Activated T-helper 1 cell treated with Interleukin-2 at 50 U/mL for 16 hours (primary cell): ENCODE measurements around the gene TTYH3.

Experiments
- DNase-seq: peaks from one replicate; pipeline ENCODE4 v3.0.0-alpha.2; 2020; ENCODE audit warnings: low read depth

The TTYH3 gene

DNA sequence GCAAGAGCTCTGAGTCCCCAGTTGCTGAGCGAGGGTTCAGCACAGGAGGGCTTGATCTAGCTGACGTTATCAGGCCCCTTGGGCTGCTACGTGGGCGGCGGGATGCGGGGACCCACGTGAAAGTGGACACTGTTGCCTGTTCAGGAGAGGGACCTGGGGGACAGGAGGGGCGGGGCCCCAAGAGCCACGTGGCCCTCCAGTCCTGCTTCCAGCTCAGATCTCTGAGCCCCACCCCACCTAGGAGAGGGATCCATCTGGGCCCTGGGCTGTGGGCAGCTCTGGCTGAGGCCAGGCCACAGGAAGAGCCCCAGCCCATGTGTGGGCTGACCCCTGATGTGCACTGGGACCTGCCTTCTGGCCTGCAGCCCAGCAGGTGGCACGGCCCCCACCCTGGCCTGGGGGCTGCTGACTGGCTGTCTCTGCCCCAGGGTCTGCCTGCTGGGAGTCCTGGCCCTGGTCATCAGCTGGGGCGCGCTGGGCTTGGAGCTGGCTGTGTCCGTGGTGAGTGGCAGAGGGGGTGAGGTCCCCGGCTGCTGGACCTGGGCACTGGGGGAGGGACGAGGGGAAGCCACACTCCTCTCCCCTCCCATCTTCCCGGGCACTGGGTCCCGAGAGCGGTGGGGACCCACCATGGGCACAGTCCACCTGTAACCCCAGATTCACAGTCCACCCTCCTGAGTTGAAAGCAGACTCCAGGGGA is 17.5 kb downstream of the TTYH3 start:
- DNase-seq = no peak

DNA sequence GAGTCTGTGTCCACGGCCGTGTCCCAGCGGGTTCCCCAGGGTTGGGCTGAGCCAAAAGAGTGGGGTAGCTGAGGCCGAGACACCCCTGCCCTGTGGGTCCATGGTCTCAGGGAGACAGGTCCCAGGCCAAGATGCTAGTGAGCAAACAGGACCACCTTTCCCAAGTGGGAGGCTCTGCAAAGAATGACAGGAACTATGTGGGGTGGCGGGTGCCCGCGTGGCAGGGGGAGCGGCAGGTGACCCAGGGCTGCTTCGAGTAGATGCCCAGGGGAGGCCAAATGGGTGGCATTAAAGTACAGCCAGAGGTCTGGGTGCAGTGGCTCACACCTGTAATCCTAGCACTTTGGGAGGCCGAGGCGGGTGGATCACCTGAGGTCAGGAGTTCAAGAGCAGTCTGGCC is 18.2 kb downstream of the TTYH3 start:
- no peak for DNase-seq

DNA sequence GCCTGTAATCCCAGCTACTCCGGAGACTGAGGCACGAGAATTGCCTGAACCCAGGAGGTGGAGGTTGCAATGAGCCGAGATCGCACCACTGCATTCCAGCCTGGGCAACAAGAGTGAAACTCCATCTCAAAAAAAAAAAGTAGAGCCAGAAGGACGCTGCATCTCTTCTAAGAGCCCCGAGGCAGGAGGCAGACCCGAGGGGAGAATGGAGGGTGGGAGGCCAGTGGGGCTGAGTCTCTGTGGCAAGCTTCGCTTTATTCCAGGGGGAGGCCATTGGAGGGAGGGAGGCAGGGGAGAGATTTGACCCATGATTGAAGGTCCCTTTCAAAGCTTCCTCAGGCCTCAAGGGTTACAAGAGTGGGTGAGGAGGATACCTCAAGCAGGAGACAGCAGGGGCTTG is 18.7 kb downstream of the TTYH3 start:
- DNase-seq = no peak

- DNase-seq = no peak
These were observed 19.6 kb downstream of the TTYH3 start for GRCh38 chr7:2651336-2651735.

DNA sequence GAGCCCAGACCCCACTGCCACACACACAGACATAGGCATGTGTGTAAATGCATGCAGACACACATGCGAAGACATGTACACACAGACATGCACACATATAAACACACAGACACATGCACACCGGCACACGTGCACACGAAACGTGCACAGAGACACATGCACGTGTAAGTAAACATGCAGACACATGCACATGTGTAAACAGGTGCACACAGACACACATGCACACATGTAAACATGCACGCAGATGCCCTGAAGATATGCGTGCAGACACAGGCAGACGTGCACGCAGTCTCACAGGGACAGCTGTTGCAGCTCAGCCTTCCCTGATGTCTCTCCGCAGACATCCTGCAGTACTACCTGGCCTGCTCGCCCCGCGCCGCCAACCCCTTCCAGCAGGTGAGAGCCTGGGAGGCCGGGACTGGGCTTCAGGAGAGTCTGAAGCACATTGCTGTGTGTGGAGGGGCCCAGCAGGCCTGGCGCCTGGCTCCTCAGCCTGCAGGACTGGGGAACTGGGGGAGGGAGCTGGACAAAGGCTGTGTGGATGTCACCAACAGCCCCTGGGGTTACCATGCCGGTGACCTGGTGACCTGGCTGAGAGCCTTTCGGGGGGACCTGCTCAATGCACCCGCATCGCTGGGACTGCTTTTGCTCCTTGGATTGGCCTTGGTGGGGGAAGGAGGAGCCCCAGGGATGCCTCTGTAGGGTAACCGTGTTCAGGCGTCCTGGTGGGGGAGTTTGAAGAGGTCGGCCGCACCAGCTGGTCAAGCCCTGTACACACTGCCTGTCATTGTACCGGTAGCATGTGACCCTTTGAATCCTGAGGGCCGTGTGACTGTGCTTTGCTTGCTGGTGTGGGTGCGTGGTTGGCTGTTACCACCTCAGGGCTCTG is 20.3 kb downstream of the TTYH3 start:
- no peak for DNase-seq

DNA sequence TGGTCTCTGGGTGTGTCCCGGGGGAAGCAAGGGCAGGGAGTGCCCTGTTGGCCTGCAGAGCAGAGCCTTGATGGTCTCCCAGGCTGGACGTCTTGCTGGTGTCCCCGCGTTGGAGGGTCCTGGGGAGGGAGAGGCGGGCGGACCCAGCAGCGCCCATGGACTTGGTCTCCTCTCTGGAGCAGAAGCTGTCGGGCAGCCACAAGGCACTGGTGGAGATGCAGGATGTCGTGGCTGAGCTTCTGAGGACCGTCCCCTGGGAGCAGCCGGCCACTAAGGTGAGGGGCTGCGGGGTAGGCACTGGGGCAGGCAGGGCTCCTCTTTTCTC is 20.9 kb downstream of the TTYH3 start:
- DNase-seq = no peak

DNA sequence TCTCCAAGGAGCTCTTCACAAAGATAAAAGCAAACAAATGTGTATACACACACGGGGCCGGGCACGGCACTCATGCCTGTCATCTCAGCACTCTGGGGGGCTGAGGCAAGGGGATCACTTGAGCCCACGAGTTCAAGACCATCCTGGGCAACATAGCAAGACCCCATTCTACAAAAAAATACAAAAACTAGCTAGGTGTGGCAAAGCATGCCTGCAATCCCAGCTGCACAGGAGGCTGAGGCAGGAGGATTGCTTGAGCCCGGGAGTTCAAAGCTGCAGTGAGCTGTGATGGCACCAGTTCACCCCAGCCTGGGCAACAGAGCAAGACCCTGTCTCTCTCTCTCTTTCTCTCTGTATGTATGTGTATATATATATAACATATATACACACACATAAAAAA is 22.3 kb downstream of the TTYH3 start:
- DNase-seq = no peak

- DNase-seq = no peak
These were observed 24.3 kb downstream of the TTYH3 start for GRCh38 chr7:2655870-2656614.

DNA sequence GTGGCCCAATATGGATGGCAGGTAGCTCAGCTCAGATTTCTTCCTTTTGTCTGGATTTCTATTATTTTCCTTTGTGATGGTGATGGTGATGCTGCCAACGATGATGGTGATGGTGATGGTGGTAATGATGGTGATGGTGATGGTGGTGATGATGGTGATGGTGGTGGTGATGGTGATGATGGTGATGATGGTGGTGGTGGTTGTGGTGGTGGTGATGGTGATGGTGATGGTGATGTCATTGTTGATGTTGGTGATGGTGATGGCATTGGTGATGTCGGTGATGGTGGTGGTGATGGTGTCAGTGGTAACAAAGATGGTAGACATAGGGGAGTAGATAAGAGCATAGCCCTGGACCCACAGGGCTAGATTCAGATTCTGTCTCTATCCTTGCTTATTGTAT is 25.4 kb downstream of the TTYH3 start:
- no peak for DNase-seq

DNA sequence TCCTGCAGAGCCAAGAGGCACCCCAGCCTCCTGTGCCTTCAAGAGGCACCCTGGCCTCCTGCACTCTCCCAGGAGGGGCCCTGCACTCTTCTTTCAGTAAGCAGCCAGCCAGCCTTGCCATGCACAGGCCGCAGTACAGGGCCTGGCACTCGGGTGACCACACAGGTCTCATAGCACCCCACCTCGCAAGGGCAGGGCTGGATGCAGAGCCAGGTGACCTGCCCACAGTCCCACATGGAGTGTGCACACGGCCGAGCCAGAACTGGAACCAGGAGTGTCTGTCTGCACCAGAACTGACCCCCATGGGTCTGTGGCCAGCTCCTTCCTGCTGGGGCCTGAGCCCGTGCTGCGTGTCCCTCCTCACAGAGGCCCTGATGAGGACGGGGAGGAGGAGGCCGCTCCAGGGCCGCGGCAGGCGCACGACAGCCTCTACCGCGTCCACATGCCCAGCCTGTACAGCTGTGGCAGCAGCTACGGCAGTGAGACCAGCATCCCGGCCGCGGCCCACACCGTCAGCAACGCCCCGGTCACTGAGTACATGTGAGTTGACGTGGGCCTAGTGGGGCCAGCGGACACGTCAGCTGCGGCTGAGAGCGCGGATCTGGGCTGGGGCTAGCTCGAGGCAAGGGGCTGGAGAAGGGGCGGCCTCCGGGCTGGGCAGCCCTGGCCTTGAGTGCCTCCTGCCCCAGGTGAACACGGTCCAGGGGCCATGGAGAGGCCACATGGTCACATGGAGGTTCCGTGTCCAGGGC is 26.3 kb downstream of the TTYH3 start:
- DNase-seq = no peak

GRCh38 chr7:2658941-2659340 is 27.2 kb downstream of the TTYH3 start:
- no peak for DNase-seq

GRCh38 chr7:2659556-2660358 is 28.0 kb downstream of the TTYH3 start:
- DNase-seq = no peak

- DNase-seq = no peak
These were observed 28.7 kb downstream of the TTYH3 start for GRCh38 chr7:2660359-2661095.

DNA sequence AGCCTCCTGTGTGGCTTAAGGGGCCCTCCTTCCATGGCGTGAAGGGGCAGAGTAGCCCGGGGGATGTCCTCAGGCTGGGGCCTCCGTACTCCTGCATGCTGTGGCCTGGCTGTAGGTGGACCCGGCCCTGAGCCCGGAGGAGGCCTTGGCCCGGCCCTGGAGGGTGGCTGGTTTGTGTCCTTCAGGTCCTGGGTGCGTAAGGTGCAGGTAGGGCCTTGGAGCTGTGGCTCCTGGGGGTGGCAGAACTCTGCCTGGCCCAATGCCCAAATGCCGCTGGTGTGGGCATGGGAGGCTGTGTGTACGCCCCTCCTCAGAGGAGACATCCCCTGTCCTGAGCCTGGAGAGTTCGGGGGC is 29.3 kb downstream of the TTYH3 start:
- no peak for DNase-seq

GRCh38 chr7:2661602-2662272 is 30.0 kb downstream of the TTYH3 start:
- no peak for DNase-seq

GRCh38 chr7:2662273-2663120 is 30.7 kb downstream of the TTYH3 start:
- DNase-seq = no peak

GRCh38 chr7:2663121-2663886 is 31.5 kb downstream of the TTYH3 start:
- no peak for DNase-seq

- DNase-seq = no peak
These were observed 32.2 kb downstream of the TTYH3 start for GRCh38 chr7:2663960-2664359.
